HepG2 (cell line): ENCODE results near the gene EMC1.

Experiments used
- FOSL2 ChIP-seq: sonication (generic); formaldehyde crosslinking; IDR thresholded peaks from 2 replicates; pipeline ENCODE4 v1.4.0; 2020; ENCODE audit warnings: missing genetic modification reagents
- ZFP36 ChIP-seq: fragments of 150-350 bp; IDR thresholded peaks from 2 replicates; pipeline ENCODE4 v1.6.1; 2018; ENCODE audit warnings: borderline replicate concordance, low read length, low read depth; ENCODE audit not compliant: partially characterized antibody
- ZNF263 ChIP-seq: sonication (generic); formaldehyde crosslinking; IDR thresholded peaks from 2 replicates; pipeline ENCODE4 v1.4.0; 2020; ENCODE audit warnings: missing genetic modification reagents
- ZNF333 ChIP-seq: sonication (generic); formaldehyde crosslinking; IDR thresholded peaks from 2 replicates; pipeline ENCODE4 v1.4.0; 2020; ENCODE audit warnings: mild to moderate bottlenecking, missing genetic modification reagents, borderline replicate concordance

DNA sequence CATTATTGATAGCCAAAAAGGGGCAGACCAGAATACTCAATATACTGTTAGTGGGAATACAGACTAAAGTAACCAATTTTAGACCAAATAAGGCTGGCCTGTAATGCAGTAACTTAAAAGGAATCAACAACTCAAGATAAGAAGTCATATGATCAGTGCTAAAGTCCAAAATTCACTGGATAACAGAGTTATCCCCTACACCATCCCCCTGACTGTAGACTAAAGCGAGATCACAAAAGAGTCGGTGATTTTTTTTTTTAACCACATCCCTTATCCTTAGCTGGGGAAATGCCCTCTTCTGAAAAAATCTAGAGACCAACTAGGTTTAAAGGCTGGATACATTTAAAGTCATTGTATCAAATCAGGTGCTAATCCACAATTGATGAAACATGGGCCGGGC, 48.9 kb downstream of the EMC1 start:
- TF ChIP-seq ZNF263 (CRISPR knock-in tag) (no peak), ZFP36 (no peak), FOSL2 (no peak), ZNF333 (CRISPR knock-in tag) (no peak)
